HepG2 (cell line): ENCODE data around the gene MTX3. TPM values are rescaled to one million over a fixed set of nuclear protein-coding genes. Genes with fewer than 3 reads are reported as not detected.

ENCODE experiments used
- ATAC-seq: fragments of 200-7000 bp; cut with Tn5 transposase; 3 replicates; pipeline ENCODE4 v1.9.1; 2020; ENCODE audit warnings: mild to moderate bottlenecking, moderate library complexity
- BruUV-seq: library from RNA; stranded (reverse); fragments of 400-500 nt; replicated peaks from 2 replicates; lab custom pipeline; 2021; lab: Mats Ljungman, UMichigan
- CTCF ChIA-PET: fragments of 300-600 bp; formaldehyde crosslinking; extraction: SDS; loops from one replicate; lab custom pipeline; 2021; ENCODE audit warnings: low total read pairs, inconsistent platforms, low intra/inter-chr PET ratio; lab: Yijun Ruan, JAX
- POLR2A ChIA-PET: fragments of 350-600 bp; sonication (Branson Sonifier 250); formaldehyde crosslinking; loops from one replicate; lab custom pipeline; 2020; ENCODE audit warnings: antibody characterized with exemption, inconsistent platforms; lab: Yijun Ruan, JAX
- DNase-seq: peaks from one replicate; pipeline ENCODE4 v3.0.0-alpha.2; 2015; ENCODE audit warnings: low spot score
- FAIRE-seq: peaks from 3 replicates; lab custom pipeline; 2011; peaks lifted over from hg19 to GRCh38; lab: Jason Lieb, UNC
- H2AFZ ChIP-seq: one replicate; pipeline ENCODE4 v1.6.1; 2011; ENCODE audit warnings: low read length, inconsistent platforms
- H3K27ac ChIP-seq: fragments of 300-600 bp; 3 replicates; pipeline ENCODE4 v1.8.0; 2011; ENCODE audit warnings: mixed run types, mild to moderate bottlenecking, mixed read lengths, low read length, inconsistent platforms; ENCODE audit not compliant: insufficient read depth; ENCODE audit errors: extremely low read length
- H3K27me3 ChIP-seq, 2 experiments: fragments of 200-600 bp in 1 of 2; 2 replicates in 1 of 2; 3 replicates in 1 of 2; pipeline versions ENCODE4 v1.6.0 to v1.8.0; 2011; ENCODE audit warnings: low read length in 2 of 2, mild to moderate bottlenecking in 2 of 2, moderate library complexity in 2 of 2, inconsistent platforms in 1 of 2; ENCODE audit not compliant: insufficient read depth in 2 of 2, control insufficient read depth in 1 of 2
- H3K36me3 ChIP-seq, 2 experiments: fragments of 200-600 bp in 1 of 2; replicated peaks in 1 of 2; 2 replicates in 1 of 2; 3 replicates in 1 of 2; pipeline versions ENCODE4 v1.5.1 to v1.8.0; 2011; ENCODE audit warnings: low read length in 2 of 2, inconsistent platforms in 1 of 2; ENCODE audit not compliant: insufficient read depth in 2 of 2, control insufficient read depth in 1 of 2
- H3K4me1 ChIP-seq: 2 replicates; pipeline ENCODE4 v1.5.1; 2012; ENCODE audit warnings: low read length, inconsistent platforms; ENCODE audit not compliant: insufficient read depth
- H3K4me2 ChIP-seq: 2 replicates; pipeline ENCODE4 v1.6.0; 2011; ENCODE audit warnings: low read depth, low read length, inconsistent platforms
- H3K4me3 ChIP-seq, 3 experiments: fragments of 200-600 bp in 1 of 3; sonication (generic), shearing (Covaris generic) in 1 of 3; replicated peaks in 1 of 3; 2 replicates each; pipeline ENCODE4 v1.5.1; 2011 to 2016; ENCODE audit warnings: low read length in 3 of 3, inconsistent platforms in 2 of 3, low read depth in 2 of 3, mild to moderate bottlenecking in 2 of 3, control low read depth in 1 of 3, mixed read lengths in 1 of 3; ENCODE audit not compliant: insufficient read depth in 1 of 3
- H3K79me2 ChIP-seq: one replicate; pipeline ENCODE4 v1.6.1; 2011; ENCODE audit warnings: low read length, inconsistent platforms; ENCODE audit not compliant: insufficient read depth
- H3K9ac ChIP-seq: 2 replicates; pipeline ENCODE4 v1.6.0; 2011; ENCODE audit warnings: mild to moderate bottlenecking, low read depth, low read length, inconsistent platforms; ENCODE audit not compliant: insufficient read depth
- H3K9me3 ChIP-seq: 2 replicates; pipeline ENCODE4 v1.5.1; 2012; ENCODE audit warnings: mild to moderate bottlenecking, low read length
- H4K20me1 ChIP-seq: 2 replicates; pipeline ENCODE4 v1.6.0; 2011; ENCODE audit warnings: inconsistent platforms, mild to moderate bottlenecking, low read length, moderate library complexity; ENCODE audit not compliant: insufficient read depth
- MAFK ChIP-seq, 2 experiments: IDR thresholded peaks in 1 of 2; conservative IDR thresholded peaks in 1 of 2; 2 replicates each; pipeline ENCODE4 v1.6.1; 2011; ENCODE audit warnings: improper control_type of control experiment in 2 of 2, low read length in 2 of 2
- MTA1 ChIP-seq: sonication (generic); formaldehyde crosslinking; IDR thresholded peaks from 2 replicates; pipeline ENCODE4 v1.4.0; 2020; ENCODE audit warnings: missing genetic modification reagents, mild to moderate bottlenecking, borderline replicate concordance
- RFXANK ChIP-seq: IDR thresholded peaks from 2 replicates; pipeline ENCODE4 v1.6.1; 2016
- STAG1 ChIP-seq: sonication (generic); formaldehyde crosslinking; IDR thresholded peaks from 2 replicates; pipeline ENCODE4 v1.4.0; 2020; ENCODE audit warnings: missing genetic modification reagents
- TARDBP ChIP-seq: sonication (generic); formaldehyde crosslinking; IDR thresholded peaks from 2 replicates; pipeline ENCODE4 v1.8.0; 2022; ENCODE audit warnings: mild to moderate bottlenecking, missing genetic modification reagents
- TEAD2 ChIP-seq: sonication (generic); formaldehyde crosslinking; IDR thresholded peaks from 2 replicates; pipeline ENCODE4 v1.9.0; 2021; ENCODE audit warnings: missing genetic modification reagents
- TEAD3 ChIP-seq: optimal IDR thresholded peaks from 2 replicates; pipeline ENCODE3; 2016; ENCODE audit warnings: borderline replicate concordance
- ZNF160 ChIP-seq: sonication (generic); formaldehyde crosslinking; IDR thresholded peaks from 2 replicates; pipeline ENCODE4 v1.8.0; 2022; ENCODE audit warnings: mild to moderate bottlenecking, inconsistent platforms, missing genetic modification reagents
- ZNF367 ChIP-seq: sonication (generic); formaldehyde crosslinking; IDR thresholded peaks from 2 replicates; pipeline ENCODE4 v1.4.0; 2020; ENCODE audit warnings: missing genetic modification reagents, borderline replicate concordance
- ZNF562 ChIP-seq: sonication (generic); formaldehyde crosslinking; IDR thresholded peaks from 2 replicates; pipeline ENCODE4 v1.8.0; 2022; ENCODE audit warnings: missing genetic modification reagents, borderline replicate concordance
- ZNF572 ChIP-seq: sonication (generic); formaldehyde crosslinking; IDR thresholded peaks from 2 replicates; pipeline ENCODE4 v1.5.1; 2020; ENCODE audit warnings: mild to moderate bottlenecking, missing genetic modification reagents
- ZNF589 ChIP-seq: sonication (generic); formaldehyde crosslinking; conservative IDR thresholded peaks from 2 replicates; pipeline ENCODE4 v1.8.0; 2022; ENCODE audit warnings: mild to moderate bottlenecking, moderate library complexity, missing genetic modification reagents
- ZNF672 ChIP-seq: sonication (generic); formaldehyde crosslinking; IDR thresholded peaks from 2 replicates; pipeline ENCODE4 v1.8.1; 2022; ENCODE audit warnings: missing genetic modification reagents
- ZNF674 ChIP-seq: sonication (generic); formaldehyde crosslinking; IDR thresholded peaks from 2 replicates; pipeline ENCODE4 v1.5.0; 2020; ENCODE audit warnings: low read depth, mild to moderate bottlenecking, missing genetic modification reagents
- ZNF83 ChIP-seq: sonication (generic); formaldehyde crosslinking; IDR thresholded peaks from 2 replicates; pipeline ENCODE4 v1.4.0; 2020; ENCODE audit warnings: missing genetic modification reagents, mild to moderate bottlenecking, borderline replicate concordance
- WGBS: methylation state at CpG from one replicate; pipeline ENCODE4 v1.1.6; 2017; ENCODE audit warnings: low lambda C conversion rate; 5-methylcytosine and 5-hydroxymethylcytosine counted together
- in situ Hi-C: cut with HindIII; loops from 2 replicates; pipeline ENCODE4 v1.10.0; 2017; ENCODE audit warnings: low pct_unique_long_range_greater_than_20kb; ENCODE audit not compliant: extremely low pct_ligation_motif_present
- intact Hi-C: fragments of 100-400 bp; cut with micrococcal nuclease; formaldehyde crosslinking; loops from one replicate; pipeline ENCODE4 v1.10.0; 2022; ENCODE audit not compliant: unreplicated experiment
- polyA plus RNA-seq, 8 experiments: library from polyadenylated mRNA; depleted of rRNA in 3 of 8; stranded (reverse) in 7 of 8; unstranded in 1 of 8; fragments of >200 nt; fragmentation: Illumina TruSeq in 4 of 8; extraction: Trizol in 4 of 8; gene quantifications; 2 replicates each; pipeline versions ENCODE4 v1.2.1 to v1.2.3, GENCODE V29; 2011 to 2016; ENCODE audit warnings: low read depth in 4 of 8, missing spikeins in 1 of 8, mixed read lengths in 1 of 8; ENCODE audit not compliant: insufficient read depth in 1 of 8
- total RNA-seq, 5 experiments: library from RNA; depleted of rRNA; stranded (reverse); fragments of >200 nt; fragmentation: Illumina TruSeq; extraction: Trizol; gene quantifications; 2 replicates each; pipeline ENCODE4 v1.2.3, GENCODE V29; 2016; ENCODE audit warnings: low read depth in 1 of 5

Gene MTX3
- total and polyA plus RNA-seq, 2 of the 13 experiments (the other 11 are each of a cell fraction or from before 2014, with no cell fraction given) = 9.9 to 16.7 TPM

GRCh38 chr5:79947567-79947966 is 43.5 kb downstream of the MTX3 start:
- ATAC-seq = no peak
- FAIRE-seq = no peak
- Histone ChIP-seq H4K20me1 (no peaks in the 10 kb centered on the region), H3K4me3 (no peak overlapping the region), H3K4me2 (no peak overlapping the region), H3K36me3 (no peaks in the 10 kb centered on the region), H3K9me3 (no peaks in the 10 kb centered on the region), H3K27ac (no peak overlapping the region), H2AFZ (no peak overlapping the region), H3K9ac (no peak overlapping the region), H3K4me1 (no peaks in the 10 kb centered on the region), H3K79me2 (no peaks in the 10 kb centered on the region), H3K27me3 (peaks cover 0 to 7% of the 10 kb centered on the region in 2 experiments; a peak in 3 of 5 replicates)
- intact Hi-C loops = no loop called here
- BruUV-seq = no TSS peak
- in situ Hi-C loops = no loop called here
- no peak for DNase-seq
- ChIA-PET POLR2A (no interaction called here), CTCF (no interaction called here)
- TF ChIP-seq MAFK (conservative IDR thresholded peaks at IDR 0.05 in 1 of 2, IDR thresholded peaks at IDR 0.05 in 1 of 2; ENCODE audit: low read length in 2 of 2) (peak in 1 of 2 experiments; percentile 29; a peak in 2 of 4 replicates), ZNF674 (CRISPR knock-in tag) (no peak), TEAD2 (CRISPR knock-in tag) (no peak), STAG1 (CRISPR knock-in tag) (no peak), ZNF160 (CRISPR knock-in tag) (no peak)
- 0% methylated on average over 3 of the region's 3 CpGs for WGBS

- BruUV-seq = no TSS peak
- Histone ChIP-seq H3K9ac (no peak overlapping the region), H3K79me2 (no peaks in the 10 kb centered on the region), H3K36me3 (no peaks in the 10 kb centered on the region), H3K4me1 (no peaks in the 10 kb centered on the region), H4K20me1 (no peaks in the 10 kb centered on the region), H3K27ac (no peak overlapping the region), H3K4me3 (no peak overlapping the region), H2AFZ (no peak overlapping the region), H3K27me3 (peaks cover 0 to 18% of the 10 kb centered on the region in 2 experiments; a peak in 3 of 5 replicates), H3K4me2 (no peak overlapping the region), H3K9me3 (peaks cover 7% of the 10 kb centered on the region)
- WGBS = 55% methylated on average over 3 of the region's 3 CpGs
- in situ Hi-C loops = no loop called here
- TF ChIP-seq ZNF562 (CRISPR knock-in tag) = no peak
- no peak for TF ChIP-seq ZNF367
- TF ChIP-seq TEAD3 (CRISPR knock-in tag) = no peak
- TF ChIP-seq ZNF572 = no peak
- TF ChIP-seq ZNF83 (CRISPR knock-in tag) = no peak
- no peak for TF ChIP-seq RFXANK (CRISPR knock-in tag)
- TF ChIP-seq MTA1 (CRISPR knock-in tag) = no peak
- no peak for TF ChIP-seq ZNF589 (CRISPR knock-in tag)
- TF ChIP-seq TARDBP (CRISPR knock-in tag) = no peak
- no peak for TF ChIP-seq ZNF672
- intact Hi-C loops = no loop called here
- POLR2A ChIA-PET = no interaction called here
- DNase-seq = no peak
- FAIRE-seq = no peak
- CTCF ChIA-PET = no interaction called here
- ATAC-seq = no peak
Measured at GRCh38 chr5:79938468-79938867, 52.6 kb downstream of the MTX3 start.
